ENCODE results near the gene GLIPR1L2.

The GLIPR1L2 gene

DNA sequence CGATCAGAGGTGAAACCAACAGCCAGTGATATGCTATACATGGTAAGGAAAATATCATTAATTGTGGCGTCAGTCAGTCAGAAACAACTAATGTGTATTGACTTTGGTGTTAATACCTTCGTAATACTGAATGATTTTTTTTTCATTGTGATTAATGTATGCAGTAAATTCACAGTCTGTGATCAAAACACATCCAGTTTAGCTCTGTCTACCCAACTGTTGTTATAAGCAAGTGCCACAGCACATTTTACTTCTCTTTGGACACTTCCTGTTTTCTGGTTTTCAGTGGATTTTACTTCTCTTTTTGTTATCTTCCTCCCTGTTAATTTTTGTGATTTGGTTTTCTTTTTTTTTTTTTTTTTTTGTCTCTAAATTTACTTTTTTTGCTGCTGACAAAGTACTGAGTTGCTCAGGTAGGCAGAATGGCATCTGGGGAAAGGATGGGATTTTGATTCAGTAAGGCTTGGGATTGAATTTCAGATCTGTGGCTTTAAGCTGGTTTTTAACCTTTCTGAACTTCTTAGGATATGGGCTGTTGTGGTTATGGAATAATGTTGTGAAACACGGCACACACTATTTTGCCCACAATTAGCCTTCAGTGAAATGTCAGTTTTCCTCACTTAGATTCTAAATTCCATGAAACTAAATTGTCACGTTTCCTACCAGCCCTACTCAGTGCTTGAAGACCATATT is 90.3 kb downstream of the GLIPR1L2 start:
- TF ChIP-seq FOXP2 (optimal IDR thresholded peaks at IDR 0.05; ENCODE audit: borderline replicate concordance, extremely low read depth, extremely low read length, insufficient read depth) (no peak), TAF1 (IDR thresholded peaks at IDR 0.05; ENCODE audit: borderline replicate concordance, insufficient read depth, low read length) (no peak), SIN3A (IDR thresholded peaks at IDR 0.05; ENCODE audit: borderline replicate concordance, insufficient read depth, low read length) (no peak), POLR2AphosphoS5 (IDR thresholded peaks at IDR 0.05; ENCODE audit: low read depth, low read length) (no peak)
- TF ChIP-seq, protein P1, sequence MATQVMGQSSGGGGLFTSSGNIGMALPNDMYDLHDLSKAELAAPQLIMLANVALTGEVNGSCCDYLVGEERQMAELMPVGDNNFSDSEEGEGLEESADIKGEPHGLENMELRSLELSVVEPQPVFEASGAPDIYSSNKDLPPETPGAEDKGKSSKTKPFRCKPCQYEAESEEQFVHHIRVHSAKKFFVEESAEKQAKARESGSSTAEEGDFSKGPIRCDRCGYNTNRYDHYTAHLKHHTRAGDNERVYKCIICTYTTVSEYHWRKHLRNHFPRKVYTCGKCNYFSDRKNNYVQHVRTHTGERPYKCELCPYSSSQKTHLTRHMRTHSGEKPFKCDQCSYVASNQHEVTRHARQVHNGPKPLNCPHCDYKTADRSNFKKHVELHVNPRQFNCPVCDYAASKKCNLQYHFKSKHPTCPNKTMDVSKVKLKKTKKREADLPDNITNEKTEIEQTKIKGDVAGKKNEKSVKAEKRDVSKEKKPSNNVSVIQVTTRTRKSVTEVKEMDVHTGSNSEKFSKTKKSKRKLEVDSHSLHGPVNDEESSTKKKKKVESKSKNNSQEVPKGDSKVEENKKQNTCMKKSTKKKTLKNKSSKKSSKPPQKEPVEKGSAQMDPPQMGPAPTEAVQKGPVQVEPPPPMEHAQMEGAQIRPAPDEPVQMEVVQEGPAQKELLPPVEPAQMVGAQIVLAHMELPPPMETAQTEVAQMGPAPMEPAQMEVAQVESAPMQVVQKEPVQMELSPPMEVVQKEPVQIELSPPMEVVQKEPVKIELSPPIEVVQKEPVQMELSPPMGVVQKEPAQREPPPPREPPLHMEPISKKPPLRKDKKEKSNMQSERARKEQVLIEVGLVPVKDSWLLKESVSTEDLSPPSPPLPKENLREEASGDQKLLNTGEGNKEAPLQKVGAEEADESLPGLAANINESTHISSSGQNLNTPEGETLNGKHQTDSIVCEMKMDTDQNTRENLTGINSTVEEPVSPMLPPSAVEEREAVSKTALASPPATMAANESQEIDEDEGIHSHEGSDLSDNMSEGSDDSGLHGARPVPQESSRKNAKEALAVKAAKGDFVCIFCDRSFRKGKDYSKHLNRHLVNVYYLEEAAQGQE (IDR thresholded peaks at IDR 0.05; ENCODE audit: insufficient read depth in 1 of 2, low read depth in 2 of 2, low read length in 2 of 2): no peak

DNA sequence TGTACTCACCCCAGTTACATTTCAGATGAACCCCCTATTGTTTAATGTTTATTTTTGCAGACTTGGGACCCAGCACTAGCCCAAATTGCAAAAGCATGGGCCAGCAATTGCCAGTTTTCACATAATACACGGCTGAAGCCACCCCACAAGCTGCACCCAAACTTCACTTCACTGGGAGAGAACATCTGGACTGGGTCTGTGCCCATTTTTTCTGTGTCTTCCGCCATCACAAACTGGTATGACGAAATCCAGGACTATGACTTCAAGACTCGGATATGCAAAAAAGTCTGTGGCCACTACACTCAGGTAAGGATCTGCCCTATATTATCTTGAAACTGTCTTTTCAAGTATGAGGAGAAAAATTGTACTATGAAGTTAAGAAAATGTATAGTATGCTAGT is 90.9 kb downstream of the GLIPR1L2 start:
- TF ChIP-seq TAF1 (IDR thresholded peaks at IDR 0.05; ENCODE audit: borderline replicate concordance, insufficient read depth, low read length) (no peak), POLR2AphosphoS5 (IDR thresholded peaks at IDR 0.05; ENCODE audit: low read depth, low read length) (no peak), FOXP2 (optimal IDR thresholded peaks at IDR 0.05; ENCODE audit: borderline replicate concordance, extremely low read depth, extremely low read length, insufficient read depth) (no peak), SIN3A (IDR thresholded peaks at IDR 0.05; ENCODE audit: borderline replicate concordance, insufficient read depth, low read length) (no peak)
- TF ChIP-seq, protein P1 (IDR thresholded peaks at IDR 0.05; ENCODE audit: insufficient read depth in 1 of 2, low read depth in 2 of 2, low read length in 2 of 2): no peak
